Suprapubic skin (tissue), 4 donors: Measurements from ENCODE around the gene ICAM1. TPM values are rescaled to one million over a fixed set of nuclear protein-coding genes. Genes with fewer than 3 reads are reported as not detected.

Experiments
- DNase-seq, 2 donors: peaks; one replicate each; pipeline ENCODE4 v3.0.0-alpha.2; 2019; ENCODE audit warnings: low spot score in 2 of 2
- H3K27ac ChIP-seq: fragments of 200-600 bp; sonication (generic); one replicate; pipeline ENCODE4 v1.5.1; 2019
- H3K27me3 ChIP-seq: fragments of 200-600 bp; sonication (generic); one replicate; pipeline ENCODE4 v1.5.1; 2019
- H3K36me3 ChIP-seq: fragments of 200-600 bp; sonication (generic); one replicate; pipeline ENCODE4 v1.5.1; 2019
- H3K4me1 ChIP-seq: fragments of 200-600 bp; sonication (generic); one replicate; pipeline ENCODE4 v1.5.1; 2019
- H3K4me3 ChIP-seq: fragments of 200-600 bp; sonication (generic); one replicate; pipeline ENCODE4 v1.5.1; 2019; ENCODE audit warnings: mild to moderate bottlenecking
- H3K9me3 ChIP-seq: fragments of 200-600 bp; sonication (generic); one replicate; pipeline ENCODE4 v1.5.1; 2019
- CTCF ChIP-seq, 2 donors: fragments of 200-600 bp in 1 of 2; fragments of 450-650 bp in 1 of 2; sonication (generic) in 1 of 2; IDR thresholded peaks; one replicate each; pipeline ENCODE4 v1.5.1; 2016 to 2019; ENCODE audit warnings: antibody characterized with exemption in 2 of 2, mild to moderate bottlenecking in 1 of 2, moderate library complexity in 1 of 2
- EP300 ChIP-seq: sonication (generic); formaldehyde crosslinking; IDR thresholded peaks from one replicate; pipeline ENCODE4 v1.6.1; 2017; ENCODE audit warnings: antibody characterized with exemption
- POLR2A ChIP-seq, 2 donors: fragments of 450-650 bp; IDR thresholded peaks; one replicate each; pipeline ENCODE4 v1.6.1; 2017; ENCODE audit warnings: antibody characterized with exemption in 2 of 2, mild to moderate bottlenecking in 2 of 2, moderate library complexity in 2 of 2
- POLR2AphosphoS5 ChIP-seq, 3 donors: sonication (generic); formaldehyde crosslinking; IDR thresholded peaks; one replicate each; pipeline ENCODE4 v1.6.1; 2017; ENCODE audit warnings: antibody characterized with exemption in 3 of 3
- WGBS: methylation state at CpG from one replicate; pipeline ENCODE4 v1.1.5; 2018; 5-methylcytosine and 5-hydroxymethylcytosine counted together
- total RNA-seq, 4 donors: library from RNA; depleted of rRNA; stranded (reverse); fragments of >200 nt; gene quantifications; one replicate each; pipeline ENCODE4 v1.1.0, GENCODE V29; 2016

Gene ICAM1
- total RNA-seq, 4 donors from 2014 or later, result 9.1 to 11.1 (median 9.6) TPM

- WGBS, result 88% methylated on average over 3 of the region's 6 CpGs
- peak overlapping the region; percentile 68 for H3K27ac ChIP-seq
- H3K27me3 ChIP-seq, result no peaks in the 10 kb centered on the region
- peaks cover 48% of the 10 kb centered on the region for H3K4me1 ChIP-seq
- H3K9me3 ChIP-seq, result no peaks in the 10 kb centered on the region
- no peak overlapping the region for H3K4me3 ChIP-seq
- peaks cover 20% of the 10 kb centered on the region for H3K36me3 ChIP-seq
- no peak for DNase-seq
- TF ChIP-seq CTCF (IDR thresholded peaks at IDR 0.05), result no peak
- no peak for TF ChIP-seq POLR2AphosphoS5 (IDR thresholded peaks at IDR 0.05)
- no peak for TF ChIP-seq POLR2A (IDR thresholded peaks at IDR 0.05)
- TF ChIP-seq EP300, result no peak
Observed at GRCh38 chr19:10226021-10226375, 44.9 kb upstream of the ICAM1 start.

GRCh38 chr19:10226376-10227025 lies 44.4 kb upstream of the ICAM1 start:
- DNase-seq, result peak; percentile 92
- WGBS, result 57% methylated on average over 13 of the region's 13 CpGs
- no peak for TF ChIP-seq EP300
- TF ChIP-seq POLR2AphosphoS5 (IDR thresholded peaks at IDR 0.05), result peak in 2 of 3 donors; percentile 59 to 78
- peaks cover 51% of the 10 kb centered on the region for H3K4me1 ChIP-seq
- H3K4me3 ChIP-seq, result peak overlapping the region; percentile 15
- H3K9me3 ChIP-seq, result no peaks in the 10 kb centered on the region
- peaks cover 19% of the 10 kb centered on the region for H3K36me3 ChIP-seq
- H3K27me3 ChIP-seq, result no peaks in the 10 kb centered on the region
- peak overlapping the region; percentile 82 for H3K27ac ChIP-seq

- Histone ChIP-seq H3K27me3 (no peaks in the 10 kb centered on the region), H3K9me3 (no peaks in the 10 kb centered on the region), H3K36me3 (peaks cover 15% of the 10 kb centered on the region), H3K4me3 (peak overlapping the region; percentile 15), H3K27ac (peak overlapping the region; percentile 82), H3K4me1 (peaks cover 55% of the 10 kb centered on the region)
- WGBS, result 65% methylated on average over 16 of the region's 28 CpGs
- no peak for TF ChIP-seq EP300
- no peak for TF ChIP-seq CTCF (IDR thresholded peaks at IDR 0.05)
- TF ChIP-seq POLR2A (IDR thresholded peaks at IDR 0.05), result no peak
- no peak for TF ChIP-seq POLR2AphosphoS5 (IDR thresholded peaks at IDR 0.05)
- DNase-seq, result peak in 1 of 2 donors; percentile 82
Observed at GRCh38 chr19:10227026-10227971, 43.6 kb upstream of the ICAM1 start.

GRCh38 chr19:10228393-10228792 lies 42.5 kb upstream of the ICAM1 start:
- Histone ChIP-seq H3K36me3 (peaks cover 13% of the 10 kb centered on the region), H3K27me3 (no peaks in the 10 kb centered on the region), H3K27ac (peak overlapping the region; percentile 90), H3K4me3 (no peak overlapping the region), H3K9me3 (no peaks in the 10 kb centered on the region), H3K4me1 (peaks cover 55% of the 10 kb centered on the region)
- 78% methylated on average over 4 of the region's 5 CpGs for WGBS
- no peak for DNase-seq
- TF ChIP-seq EP300 (no peak), POLR2AphosphoS5 (IDR thresholded peaks at IDR 0.05) (no peak), POLR2A (IDR thresholded peaks at IDR 0.05) (no peak), CTCF (IDR thresholded peaks at IDR 0.05) (no peak)

- H3K4me3 ChIP-seq, result peak overlapping the region; percentile 87
- H3K27ac ChIP-seq, result peak overlapping the region; percentile 90
- DNase-seq, result no peak
- TF ChIP-seq CTCF (IDR thresholded peaks at IDR 0.05) (peak; percentile 19 to 44), POLR2AphosphoS5 (IDR thresholded peaks at IDR 0.05) (no peak)
- H3K27me3 ChIP-seq, result no peaks in the 10 kb centered on the region
- H3K4me1 ChIP-seq, result peaks cover 55% of the 10 kb centered on the region
- WGBS, result 44% methylated on average over 2 of the region's 2 CpGs
- H3K36me3 ChIP-seq, result peaks cover 8% of the 10 kb centered on the region
- H3K9me3 ChIP-seq, result no peaks in the 10 kb centered on the region
Observed at GRCh38 chr19:10228920-10229319, 42.0 kb upstream of the ICAM1 start.
